ENCODE data around the gene FLNB.

FLNB gene

DNA sequence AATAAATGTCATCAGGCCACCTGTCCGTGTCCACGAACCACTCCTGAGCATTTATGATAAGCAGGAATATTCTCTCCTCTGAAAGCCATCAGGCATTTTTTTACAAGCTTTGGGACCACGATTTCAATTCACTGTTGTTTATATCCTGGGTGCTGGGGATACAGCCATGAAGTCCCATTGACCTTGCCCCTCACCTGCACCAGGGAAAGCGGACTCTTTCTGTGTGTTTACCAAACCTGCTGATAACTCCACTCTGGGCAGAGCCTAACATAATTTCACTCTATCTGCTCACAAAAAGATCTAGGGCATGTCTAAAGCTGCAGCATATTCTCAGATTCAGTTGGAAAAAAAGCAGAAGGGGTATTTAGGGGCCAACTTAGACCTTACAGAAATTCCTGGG, 197.8 kb downstream of the FLNB start:
- H3K27ac ChIP-seq (ENCODE audit: poor library complexity, severe bottlenecking) = peak overlapping the region; percentile 33
- no peaks in the 10 kb centered on the region for H3K36me3 ChIP-seq (ENCODE audit: low read depth)
- H3K4me1 ChIP-seq (ENCODE audit: insufficient read depth, poor library complexity, severe bottlenecking) = peaks cover 13% of the 10 kb centered on the region
- no peaks in the 10 kb centered on the region for H3K27me3 ChIP-seq (ENCODE audit: insufficient read depth, poor library complexity, severe bottlenecking)
- DNase-seq (ENCODE audit: low spot score) (no peak), ATAC-seq (ENCODE audit: low read depth) (no peak)
- no peak overlapping the region for H3K4me3 ChIP-seq (ENCODE audit: severe bottlenecking)
- TF ChIP-seq, protein P1, sequence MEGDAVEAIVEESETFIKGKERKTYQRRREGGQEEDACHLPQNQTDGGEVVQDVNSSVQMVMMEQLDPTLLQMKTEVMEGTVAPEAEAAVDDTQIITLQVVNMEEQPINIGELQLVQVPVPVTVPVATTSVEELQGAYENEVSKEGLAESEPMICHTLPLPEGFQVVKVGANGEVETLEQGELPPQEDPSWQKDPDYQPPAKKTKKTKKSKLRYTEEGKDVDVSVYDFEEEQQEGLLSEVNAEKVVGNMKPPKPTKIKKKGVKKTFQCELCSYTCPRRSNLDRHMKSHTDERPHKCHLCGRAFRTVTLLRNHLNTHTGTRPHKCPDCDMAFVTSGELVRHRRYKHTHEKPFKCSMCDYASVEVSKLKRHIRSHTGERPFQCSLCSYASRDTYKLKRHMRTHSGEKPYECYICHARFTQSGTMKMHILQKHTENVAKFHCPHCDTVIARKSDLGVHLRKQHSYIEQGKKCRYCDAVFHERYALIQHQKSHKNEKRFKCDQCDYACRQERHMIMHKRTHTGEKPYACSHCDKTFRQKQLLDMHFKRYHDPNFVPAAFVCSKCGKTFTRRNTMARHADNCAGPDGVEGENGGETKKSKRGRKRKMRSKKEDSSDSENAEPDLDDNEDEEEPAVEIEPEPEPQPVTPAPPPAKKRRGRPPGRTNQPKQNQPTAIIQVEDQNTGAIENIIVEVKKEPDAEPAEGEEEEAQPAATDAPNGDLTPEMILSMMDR (IDR thresholded peaks at IDR 0.05; ENCODE audit: poor library complexity, severe bottlenecking) = no peak
- H3K9me3 ChIP-seq (ENCODE audit: severe bottlenecking) = no peaks in the 10 kb centered on the region

DNA sequence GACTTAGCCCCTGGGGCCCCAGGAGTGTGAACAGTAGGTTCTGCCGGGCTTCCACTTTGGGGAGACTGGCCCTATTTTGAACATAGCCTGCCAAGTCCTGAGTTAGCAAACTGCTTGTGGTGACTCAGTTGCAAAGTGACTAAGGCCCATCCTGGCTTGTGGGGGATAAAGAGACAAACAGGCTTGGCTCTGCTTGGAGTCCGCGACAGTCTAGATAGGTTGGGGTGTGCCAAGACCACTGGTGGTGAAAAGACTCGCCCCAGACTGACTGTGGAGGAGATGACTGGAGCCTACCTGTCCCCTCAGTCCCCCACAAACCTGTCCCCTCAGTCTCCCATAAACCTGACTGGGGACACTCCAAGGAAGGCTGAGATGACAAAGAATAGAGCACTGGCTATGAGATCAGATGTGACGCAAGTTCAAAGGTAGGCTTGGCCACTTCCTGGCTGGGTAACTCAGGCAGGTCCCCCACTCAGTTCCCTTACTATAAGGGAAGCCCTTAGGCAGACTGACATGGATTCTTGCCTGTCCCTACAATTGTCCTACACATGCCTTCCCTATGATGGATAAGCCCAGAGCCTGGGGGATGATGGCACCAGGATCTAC, 198.3 kb downstream of the FLNB start:
- TF ChIP-seq, protein P1 (IDR thresholded peaks at IDR 0.05; ENCODE audit: poor library complexity, severe bottlenecking) = no peak
- Histone ChIP-seq H3K27me3 (ENCODE audit: insufficient read depth, poor library complexity, severe bottlenecking) (no peaks in the 10 kb centered on the region), H3K36me3 (ENCODE audit: low read depth) (no peaks in the 10 kb centered on the region), H3K4me1 (ENCODE audit: insufficient read depth, poor library complexity, severe bottlenecking) (peaks cover 13% of the 10 kb centered on the region), H3K4me3 (ENCODE audit: severe bottlenecking) (no peak overlapping the region), H3K9me3 (ENCODE audit: severe bottlenecking) (no peaks in the 10 kb centered on the region), H3K27ac (ENCODE audit: poor library complexity, severe bottlenecking) (peak overlapping the region; percentile 33)
- DNase-seq (ENCODE audit: low spot score) = no peak
- ATAC-seq (ENCODE audit: low read depth) = peak; percentile 79

GRCh38 chr3:58207954-58208353, 199.7 kb downstream of the FLNB start:
- Histone ChIP-seq H3K9me3 (ENCODE audit: severe bottlenecking) (no peaks in the 10 kb centered on the region), H3K27me3 (ENCODE audit: insufficient read depth, poor library complexity, severe bottlenecking) (no peaks in the 10 kb centered on the region), H3K4me1 (ENCODE audit: insufficient read depth, poor library complexity, severe bottlenecking) (peaks cover 13% of the 10 kb centered on the region), H3K36me3 (ENCODE audit: low read depth) (no peaks in the 10 kb centered on the region), H3K4me3 (ENCODE audit: severe bottlenecking) (no peak overlapping the region), H3K27ac (ENCODE audit: poor library complexity, severe bottlenecking) (no peak overlapping the region)
- TF ChIP-seq, protein P1 (IDR thresholded peaks at IDR 0.05; ENCODE audit: poor library complexity, severe bottlenecking) = no peak
- ATAC-seq (ENCODE audit: low read depth) (no peak), DNase-seq (ENCODE audit: low spot score) (no peak)

- H3K27me3 ChIP-seq (ENCODE audit: insufficient read depth, poor library complexity, severe bottlenecking) = no peaks in the 10 kb centered on the region
- no peak overlapping the region for H3K27ac ChIP-seq (ENCODE audit: poor library complexity, severe bottlenecking)
- DNase-seq (ENCODE audit: low spot score) (no peak), ATAC-seq (ENCODE audit: low read depth) (no peak)
- TF ChIP-seq, protein P1 (IDR thresholded peaks at IDR 0.05; ENCODE audit: poor library complexity, severe bottlenecking) = no peak
- no peaks in the 10 kb centered on the region for H3K9me3 ChIP-seq (ENCODE audit: severe bottlenecking)
- H3K4me1 ChIP-seq (ENCODE audit: insufficient read depth, poor library complexity, severe bottlenecking) = peaks cover 20% of the 10 kb centered on the region
- no peaks in the 10 kb centered on the region for H3K36me3 ChIP-seq (ENCODE audit: low read depth)
- no peak overlapping the region for H3K4me3 ChIP-seq (ENCODE audit: severe bottlenecking)
Observed at GRCh38 chr3:58209933-58210332, 201.7 kb downstream of the FLNB start.

GRCh38 chr3:58210761-58211460, 202.7 kb downstream of the FLNB start, which contains the start of gene DNASE1L3:
DNASE1L3 (minus strand) TSS chr3:58210972; CDS start chr3:58210906, 66 bp downstream.
- ATAC-seq (ENCODE audit: low read depth) = no peak
- Histone ChIP-seq H3K4me1 (ENCODE audit: insufficient read depth, poor library complexity, severe bottlenecking) (peaks cover 28% of the 10 kb centered on the region), H3K27ac (ENCODE audit: poor library complexity, severe bottlenecking) (no peak within 1 kb of the TSS), H3K27me3 (ENCODE audit: insufficient read depth, poor library complexity, severe bottlenecking) (no peaks in the 10 kb centered on the region), H3K36me3 (ENCODE audit: low read depth) (no peaks in the 10 kb centered on the region), H3K9me3 (ENCODE audit: severe bottlenecking) (no peaks in the 10 kb centered on the region), H3K4me3 (ENCODE audit: severe bottlenecking) (no peak within 1 kb of the TSS)
- DNase-seq (ENCODE audit: low spot score) = no peak
- TF ChIP-seq, protein P1 (IDR thresholded peaks at IDR 0.05; ENCODE audit: poor library complexity, severe bottlenecking) = no peak
